Fibroblast of lung (primary cell): ENCODE data around the gene GSPT1. TPM values are rescaled to one million over a fixed set of nuclear protein-coding genes. Genes with fewer than 3 reads are reported as not detected.
A peak's percentile ranks its signal among the peaks of the same experiment; 100 is the strongest.

Experiments
- DNase-seq, 2 donors: peaks; one replicate each; pipeline versions ENCODE4 v3.0.0 to v3.0.0-alpha.2; 2010; ENCODE audit warnings: low read depth in 2 of 2
- H2AFZ ChIP-seq: 2 replicates; pipeline ENCODE4 v1.5.1; 2012; ENCODE audit warnings: low read length, control low read depth, inconsistent platforms
- H3K27ac ChIP-seq: 2 replicates; pipeline ENCODE4 v1.5.1; 2011; ENCODE audit warnings: low read length, control low read depth; ENCODE audit not compliant: insufficient read depth
- H3K27me3 ChIP-seq: 2 replicates; pipeline ENCODE4 v1.5.1; 2011; ENCODE audit warnings: mild to moderate bottlenecking, low read length; ENCODE audit not compliant: control insufficient read depth, insufficient read depth
- H3K36me3 ChIP-seq: 2 replicates; pipeline ENCODE4 v1.5.1; 2011; ENCODE audit warnings: low read length; ENCODE audit not compliant: control insufficient read depth, insufficient read depth
- H3K4me1 ChIP-seq: 2 replicates; pipeline ENCODE4 v1.5.1; 2011; ENCODE audit warnings: low read length; ENCODE audit not compliant: control insufficient read depth, insufficient read depth; ENCODE audit errors: extremely low read depth
- H3K4me2 ChIP-seq: 2 replicates; pipeline ENCODE4 v1.5.1; 2011; ENCODE audit warnings: low read length, control low read depth; ENCODE audit not compliant: insufficient read depth; ENCODE audit errors: extremely low read depth
- H3K4me3 ChIP-seq, 4 experiments: fragments of 200-600 bp in 1 of 4; sonication (generic) in 1 of 4; replicated peaks in 1 of 4; 2 replicates each; pipeline ENCODE4 v1.5.1; 2011 to 2016; ENCODE audit warnings: low read length in 4 of 4, low read depth in 3 of 4, mild to moderate bottlenecking in 3 of 4, control low read depth in 2 of 4, inconsistent platforms in 1 of 4, mixed read lengths in 1 of 4; ENCODE audit not compliant: insufficient read depth in 1 of 4; ENCODE audit errors: control extremely low read depth in 1 of 4
- H3K79me2 ChIP-seq: 2 replicates; pipeline ENCODE4 v1.5.1; 2012; ENCODE audit warnings: mild to moderate bottlenecking, low read length, inconsistent platforms; ENCODE audit not compliant: control insufficient read depth, insufficient read depth
- H3K9ac ChIP-seq: 2 replicates; pipeline ENCODE4 v1.5.1; 2011; ENCODE audit warnings: mild to moderate bottlenecking, low read length, control low read depth; ENCODE audit not compliant: insufficient read depth
- H3K9me3 ChIP-seq: 2 replicates; pipeline ENCODE4 v1.5.1; 2012; ENCODE audit warnings: low read depth, low read length; ENCODE audit not compliant: control insufficient read depth, insufficient read depth
- H4K20me1 ChIP-seq: 2 replicates; pipeline ENCODE4 v1.5.1; 2011; ENCODE audit warnings: low read length; ENCODE audit not compliant: control insufficient read depth, insufficient read depth; ENCODE audit errors: extremely low read depth
- EZH2 ChIP-seq: IDR thresholded peaks from 2 replicates; pipeline ENCODE4 v1.5.1; 2012; ENCODE audit warnings: low read length, control low read depth, mild to moderate bottlenecking; ENCODE audit errors: missing control alignments
- polyA plus RNA-seq, 2 donors: library from polyadenylated mRNA; depleted of rRNA in 1 of 2; stranded (reverse) in 1 of 2; unstranded in 1 of 2; fragments of >200 nt; gene quantifications; 2 replicates each; pipeline ENCODE4 v1.2.1, GENCODE V29; 2011 to 2012; ENCODE audit warnings: missing spikeins in 1 of 2
- total RNA-seq: library from RNA; depleted of rRNA; stranded (reverse); fragments of >200 nt; gene quantifications from 2 replicates; pipeline ENCODE4 v1.2.1, GENCODE V29; 2014
- TF ChIP-seq, protein P1 (sequence below), 2 donors: IDR thresholded peaks in 1 of 2; conservative IDR thresholded peaks in 1 of 2; 1 replicate in 1 of 2; 2 replicates in 1 of 2; pipeline ENCODE4 v1.5.1; 2011 to 2012; ENCODE audit warnings: low read length in 2 of 2, control low read depth in 1 of 2, inconsistent platforms in 1 of 2, low read depth in 1 of 2, mild to moderate bottlenecking in 1 of 2

The GSPT1 gene
- total and polyA plus RNA-seq, 2 donors (not counting 1 experiment from before 2014, with no cell fraction given): 57.3 to 116 TPM

DNA sequence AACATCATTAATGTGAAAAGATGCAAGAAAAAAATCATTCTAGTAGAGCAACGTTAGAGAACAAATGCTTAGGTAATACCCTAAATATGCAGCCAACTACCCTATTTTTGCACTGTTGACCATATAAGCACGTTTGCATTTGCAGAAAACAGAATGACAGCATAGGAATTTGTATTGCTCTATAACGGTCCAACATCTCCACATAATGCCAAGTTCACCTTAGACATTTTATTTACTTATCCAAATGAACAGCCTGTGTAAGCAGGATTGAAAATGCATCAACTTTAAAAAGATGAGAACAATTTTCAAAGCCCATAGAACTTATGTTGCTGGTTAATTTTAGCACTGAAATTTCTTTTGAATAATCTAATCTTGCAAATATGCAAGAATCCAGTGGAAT is 45.4 kb downstream of the GSPT1 start:
- TF ChIP-seq EZH2: no peak
- TF ChIP-seq, protein P1, sequence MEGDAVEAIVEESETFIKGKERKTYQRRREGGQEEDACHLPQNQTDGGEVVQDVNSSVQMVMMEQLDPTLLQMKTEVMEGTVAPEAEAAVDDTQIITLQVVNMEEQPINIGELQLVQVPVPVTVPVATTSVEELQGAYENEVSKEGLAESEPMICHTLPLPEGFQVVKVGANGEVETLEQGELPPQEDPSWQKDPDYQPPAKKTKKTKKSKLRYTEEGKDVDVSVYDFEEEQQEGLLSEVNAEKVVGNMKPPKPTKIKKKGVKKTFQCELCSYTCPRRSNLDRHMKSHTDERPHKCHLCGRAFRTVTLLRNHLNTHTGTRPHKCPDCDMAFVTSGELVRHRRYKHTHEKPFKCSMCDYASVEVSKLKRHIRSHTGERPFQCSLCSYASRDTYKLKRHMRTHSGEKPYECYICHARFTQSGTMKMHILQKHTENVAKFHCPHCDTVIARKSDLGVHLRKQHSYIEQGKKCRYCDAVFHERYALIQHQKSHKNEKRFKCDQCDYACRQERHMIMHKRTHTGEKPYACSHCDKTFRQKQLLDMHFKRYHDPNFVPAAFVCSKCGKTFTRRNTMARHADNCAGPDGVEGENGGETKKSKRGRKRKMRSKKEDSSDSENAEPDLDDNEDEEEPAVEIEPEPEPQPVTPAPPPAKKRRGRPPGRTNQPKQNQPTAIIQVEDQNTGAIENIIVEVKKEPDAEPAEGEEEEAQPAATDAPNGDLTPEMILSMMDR (conservative IDR thresholded peaks at IDR 0.05 in 1 of 2, IDR thresholded peaks at IDR 0.05 in 1 of 2; ENCODE audit: low read depth in 1 of 2, low read length in 2 of 2): no peak
- no peaks in the 10 kb centered on the region for H4K20me1 ChIP-seq
- H3K4me3 ChIP-seq: no peak overlapping the region
- no peaks in the 10 kb centered on the region for H3K9me3 ChIP-seq
- H3K36me3 ChIP-seq: peaks cover 4% of the 10 kb centered on the region
- H3K79me2 ChIP-seq: no peaks in the 10 kb centered on the region
- no peak overlapping the region for H2AFZ ChIP-seq
- H3K4me1 ChIP-seq: peaks cover 3% of the 10 kb centered on the region
- H3K9ac ChIP-seq: no peak overlapping the region
- no peaks in the 10 kb centered on the region for H3K27me3 ChIP-seq
- no peak overlapping the region for H3K27ac ChIP-seq
- no peak overlapping the region for H3K4me2 ChIP-seq
- DNase-seq: peak in 1 of 2 donors; percentile 24

DNA sequence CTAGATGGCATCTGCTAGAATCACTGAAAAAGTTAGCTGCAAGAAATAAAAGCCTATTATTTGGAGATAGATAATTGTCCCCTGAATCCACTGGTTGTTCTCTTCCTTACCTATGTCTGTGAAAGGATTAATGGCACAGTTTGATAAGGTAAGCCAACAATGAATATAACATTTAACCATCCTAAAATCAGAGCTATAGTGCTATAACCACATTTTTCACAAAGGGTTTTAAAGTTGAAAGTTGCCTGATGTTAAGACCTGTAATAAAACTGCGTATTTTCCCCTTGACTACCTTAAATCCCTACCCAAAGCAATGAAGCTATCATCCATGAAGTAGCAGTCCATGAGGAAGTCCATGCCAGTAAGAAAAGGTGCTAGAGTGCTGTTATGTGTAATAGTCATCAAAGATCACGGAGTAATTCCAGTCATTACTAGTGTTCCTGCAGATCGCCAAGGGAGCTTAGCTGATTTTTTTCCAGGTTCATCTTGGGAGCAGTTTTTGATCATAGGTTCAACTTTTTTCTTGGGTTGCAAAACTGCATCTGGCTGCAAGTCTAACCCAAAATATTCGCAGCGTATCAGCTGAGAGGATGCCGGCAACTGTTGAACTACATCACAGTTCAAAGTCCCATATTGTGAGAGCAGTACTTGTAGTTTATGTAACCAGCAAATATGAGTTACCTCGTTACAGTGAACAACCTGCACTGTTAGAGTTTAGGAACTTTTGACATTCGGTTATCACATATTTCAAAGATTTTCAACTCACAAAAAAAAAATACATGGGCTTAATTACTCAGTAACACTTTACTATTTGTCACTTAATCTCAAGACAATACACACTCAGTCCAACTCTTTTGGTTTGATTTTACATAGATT is 46.2 kb downstream of the GSPT1 start:
- Histone ChIP-seq H2AFZ (no peak overlapping the region), H3K9me3 (no peaks in the 10 kb centered on the region), H3K79me2 (no peaks in the 10 kb centered on the region), H3K27me3 (no peaks in the 10 kb centered on the region), H3K4me1 (peaks cover 3% of the 10 kb centered on the region), H3K36me3 (peaks cover 4% of the 10 kb centered on the region), H3K4me2 (no peak overlapping the region), H3K27ac (no peak overlapping the region), H3K9ac (no peak overlapping the region), H4K20me1 (no peaks in the 10 kb centered on the region), H3K4me3 (no peak overlapping the region)
- no peak for DNase-seq
- no peak for TF ChIP-seq EZH2
- TF ChIP-seq, protein P1 (conservative IDR thresholded peaks at IDR 0.05 in 1 of 2, IDR thresholded peaks at IDR 0.05 in 1 of 2; ENCODE audit: low read depth in 1 of 2, low read length in 2 of 2): no peak

DNA sequence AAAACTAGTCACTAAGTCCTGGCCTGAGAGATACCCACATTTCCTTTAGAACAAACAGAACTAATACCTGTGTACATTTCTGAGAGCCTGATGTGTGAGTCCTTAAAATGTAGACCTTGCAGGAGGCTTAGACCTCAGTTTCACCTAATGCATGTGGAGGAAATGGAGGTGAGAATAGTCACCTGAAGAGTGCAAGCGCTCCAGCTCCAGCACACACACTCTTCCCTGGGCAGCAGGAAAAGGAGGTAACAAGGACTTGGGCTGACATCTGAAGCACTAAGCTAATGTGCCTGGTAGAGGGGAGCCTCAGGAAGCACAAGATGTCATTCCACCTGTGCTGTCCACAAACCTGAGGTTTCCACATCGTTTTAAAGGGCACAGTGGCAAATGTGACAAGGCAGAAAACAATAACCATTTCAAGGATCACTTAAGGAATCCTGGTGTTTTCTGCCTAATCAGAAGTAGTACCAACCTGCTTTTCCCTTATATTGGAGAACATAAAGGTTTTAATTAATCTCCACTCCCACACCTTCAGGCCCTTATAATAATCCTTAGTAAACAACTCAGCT is 47.3 kb downstream of the GSPT1 start:
- Histone ChIP-seq H3K36me3 (peaks cover 4% of the 10 kb centered on the region), H3K27me3 (no peaks in the 10 kb centered on the region), H4K20me1 (no peaks in the 10 kb centered on the region), H3K79me2 (no peaks in the 10 kb centered on the region), H3K9me3 (no peaks in the 10 kb centered on the region), H3K4me1 (peaks cover 3% of the 10 kb centered on the region), H3K4me3 (no peak overlapping the region), H3K9ac (no peak overlapping the region), H3K27ac (no peak overlapping the region), H2AFZ (no peak overlapping the region), H3K4me2 (no peak overlapping the region)
- no peak for TF ChIP-seq EZH2
- TF ChIP-seq, protein P1 (conservative IDR thresholded peaks at IDR 0.05 in 1 of 2, IDR thresholded peaks at IDR 0.05 in 1 of 2; ENCODE audit: low read depth in 1 of 2, low read length in 2 of 2): no peak
- no peak for DNase-seq
